ENCODE measurements around the gene OBP2B.

The OBP2B gene

DNA sequence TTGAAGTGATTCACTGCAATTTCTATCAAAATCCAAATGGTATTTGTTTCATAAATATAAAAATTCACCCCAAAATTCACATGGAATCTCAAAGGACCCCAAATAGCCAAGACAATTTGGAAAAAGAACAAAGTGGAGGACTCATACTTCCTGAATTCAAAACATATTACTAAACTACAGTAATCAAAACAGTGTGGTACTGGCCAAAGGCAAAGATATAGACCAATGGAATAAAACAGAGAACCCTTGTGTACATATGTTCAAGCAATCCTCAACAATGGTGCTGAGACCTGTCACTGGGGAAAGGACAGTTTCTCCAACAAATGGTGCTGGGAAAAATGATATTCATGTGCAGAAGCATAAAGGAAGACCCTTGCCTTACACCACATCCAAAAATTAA lies 14.0 kb downstream of the OBP2B start:
- no peak overlapping the region for H3K27ac ChIP-seq (ENCODE audit: low read depth, low read length)
- H3K4me3 ChIP-seq (ENCODE audit: low read length), result no peak overlapping the region
- no peaks in the 10 kb centered on the region for H3K36me3 ChIP-seq (ENCODE audit: insufficient read depth, low read length)
- no peaks in the 10 kb centered on the region for H3K9me3 ChIP-seq (ENCODE audit: insufficient read depth, low read depth, low read length)
- H3K9ac ChIP-seq (ENCODE audit: low read depth, low read length), result no peak overlapping the region
- H3K27me3 ChIP-seq (ENCODE audit: insufficient read depth, low read length), result peaks cover 17% of the 10 kb centered on the region
- no peaks in the 10 kb centered on the region for H3K4me1 ChIP-seq (ENCODE audit: insufficient read depth, low read length)

- H3K36me3 ChIP-seq (ENCODE audit: insufficient read depth, low read length), result no peaks in the 10 kb centered on the region
- H3K9ac ChIP-seq (ENCODE audit: low read depth, low read length), result no peak overlapping the region
- H3K4me3 ChIP-seq (ENCODE audit: low read length), result no peak overlapping the region
- H3K27ac ChIP-seq (ENCODE audit: low read depth, low read length), result no peak overlapping the region
- WGBS, result 86% methylated on average over 4 of the region's 4 CpGs
- H3K27me3 ChIP-seq (ENCODE audit: insufficient read depth, low read length), result peaks cover 20% of the 10 kb centered on the region
- no peaks in the 10 kb centered on the region for H3K9me3 ChIP-seq (ENCODE audit: insufficient read depth, low read depth, low read length)
- H3K4me1 ChIP-seq (ENCODE audit: insufficient read depth, low read length), result no peaks in the 10 kb centered on the region
These were observed 14.5 kb downstream of the OBP2B start for GRCh38 chr9:133194597-133194996.

GRCh38 chr9:133191989-133192388 lies 17.1 kb downstream of the OBP2B start:
- H3K27ac ChIP-seq (ENCODE audit: low read depth, low read length), result no peak overlapping the region
- no peaks in the 10 kb centered on the region for H3K9me3 ChIP-seq (ENCODE audit: insufficient read depth, low read depth, low read length)
- H3K27me3 ChIP-seq (ENCODE audit: insufficient read depth, low read length), result peaks cover 29% of the 10 kb centered on the region
- no peaks in the 10 kb centered on the region for H3K4me1 ChIP-seq (ENCODE audit: insufficient read depth, low read length)
- no peak overlapping the region for H3K9ac ChIP-seq (ENCODE audit: low read depth, low read length)
- no peak overlapping the region for H3K4me3 ChIP-seq (ENCODE audit: low read length)
- WGBS, result 72% methylated on average over 7 of the region's 7 CpGs
- no peaks in the 10 kb centered on the region for H3K36me3 ChIP-seq (ENCODE audit: insufficient read depth, low read length)

- no peaks in the 10 kb centered on the region for H3K4me1 ChIP-seq (ENCODE audit: insufficient read depth, low read length)
- peaks cover 28% of the 10 kb centered on the region for H3K27me3 ChIP-seq (ENCODE audit: insufficient read depth, low read length)
- H3K27ac ChIP-seq (ENCODE audit: low read depth, low read length), result no peak overlapping the region
- WGBS, result 89% methylated on average over 8 of the region's 8 CpGs
- H3K9me3 ChIP-seq (ENCODE audit: insufficient read depth, low read depth, low read length), result no peaks in the 10 kb centered on the region
- H3K36me3 ChIP-seq (ENCODE audit: insufficient read depth, low read length), result no peaks in the 10 kb centered on the region
- no peak overlapping the region for H3K4me3 ChIP-seq (ENCODE audit: low read length)
- H3K9ac ChIP-seq (ENCODE audit: low read depth, low read length), result no peak overlapping the region
These were observed 19.2 kb downstream of the OBP2B start for GRCh38 chr9:133189826-133190225.

- Histone ChIP-seq H3K27ac (ENCODE audit: low read depth, low read length) (no peak overlapping the region), H3K36me3 (ENCODE audit: insufficient read depth, low read length) (no peaks in the 10 kb centered on the region), H3K9me3 (ENCODE audit: insufficient read depth, low read depth, low read length) (no peaks in the 10 kb centered on the region), H3K4me1 (ENCODE audit: insufficient read depth, low read length) (no peaks in the 10 kb centered on the region), H3K27me3 (ENCODE audit: insufficient read depth, low read length) (peaks cover 20% of the 10 kb centered on the region), H3K9ac (ENCODE audit: low read depth, low read length) (no peak overlapping the region), H3K4me3 (ENCODE audit: low read length) (no peak overlapping the region)
- 84% methylated on average over 7 of the region's 7 CpGs for WGBS
These were observed 20.2 kb downstream of the OBP2B start for GRCh38 chr9:133188843-133189180.

- H3K4me1 ChIP-seq (ENCODE audit: insufficient read depth, low read length), result no peaks in the 10 kb centered on the region
- no peaks in the 10 kb centered on the region for H3K9me3 ChIP-seq (ENCODE audit: insufficient read depth, low read depth, low read length)
- no peaks in the 10 kb centered on the region for H3K36me3 ChIP-seq (ENCODE audit: insufficient read depth, low read length)
- H3K27ac ChIP-seq (ENCODE audit: low read depth, low read length), result no peak overlapping the region
- 52% methylated on average over 21 of the region's 21 CpGs for WGBS
- no peak overlapping the region for H3K4me3 ChIP-seq (ENCODE audit: low read length)
- H3K9ac ChIP-seq (ENCODE audit: low read depth, low read length), result no peak overlapping the region
- peaks cover 23% of the 10 kb centered on the region for H3K27me3 ChIP-seq (ENCODE audit: insufficient read depth, low read length)
These were observed 20.8 kb downstream of the OBP2B start for GRCh38 chr9:133188006-133188842.

GRCh38 chr9:133187561-133188005 lies 21.5 kb downstream of the OBP2B start:
- Histone ChIP-seq H3K27ac (ENCODE audit: low read depth, low read length) (no peak overlapping the region), H3K4me3 (ENCODE audit: low read length) (no peak overlapping the region), H3K4me1 (ENCODE audit: insufficient read depth, low read length) (no peaks in the 10 kb centered on the region), H3K36me3 (ENCODE audit: insufficient read depth, low read length) (no peaks in the 10 kb centered on the region), H3K9me3 (ENCODE audit: insufficient read depth, low read depth, low read length) (no peaks in the 10 kb centered on the region), H3K9ac (ENCODE audit: low read depth, low read length) (no peak overlapping the region), H3K27me3 (ENCODE audit: insufficient read depth, low read length) (peaks cover 28% of the 10 kb centered on the region)
- WGBS, result 90% methylated on average over 10 of the region's 10 CpGs

DNA sequence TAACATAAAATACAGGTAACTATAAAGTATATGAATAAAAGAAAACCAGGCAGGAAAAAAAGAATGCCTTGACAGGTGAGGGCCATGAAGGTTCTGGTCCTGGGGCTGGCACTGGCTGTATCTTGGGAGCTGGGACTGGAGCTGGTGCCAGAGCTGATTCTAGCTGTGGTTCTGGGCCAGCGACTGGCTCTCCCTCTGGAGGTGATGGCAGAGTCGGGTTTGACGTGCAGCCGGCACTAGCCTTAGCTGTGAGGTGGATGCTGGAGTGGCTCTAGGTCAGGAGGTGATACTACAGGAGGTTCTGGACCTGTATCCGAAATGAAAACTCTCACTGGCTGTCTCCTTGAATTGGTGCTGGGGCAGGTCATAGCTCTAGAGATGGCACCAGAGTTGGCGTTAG lies 22.3 kb downstream of the OBP2B start:
- Histone ChIP-seq H3K4me1 (ENCODE audit: insufficient read depth, low read length) (no peaks in the 10 kb centered on the region), H3K9me3 (ENCODE audit: insufficient read depth, low read depth, low read length) (no peaks in the 10 kb centered on the region), H3K27me3 (ENCODE audit: insufficient read depth, low read length) (peaks cover 31% of the 10 kb centered on the region), H3K4me3 (ENCODE audit: low read length) (no peak overlapping the region), H3K27ac (ENCODE audit: low read depth, low read length) (no peak overlapping the region), H3K9ac (ENCODE audit: low read depth, low read length) (no peak overlapping the region), H3K36me3 (ENCODE audit: insufficient read depth, low read length) (no peaks in the 10 kb centered on the region)
- 83% methylated on average over 6 of the region's 6 CpGs for WGBS

DNA sequence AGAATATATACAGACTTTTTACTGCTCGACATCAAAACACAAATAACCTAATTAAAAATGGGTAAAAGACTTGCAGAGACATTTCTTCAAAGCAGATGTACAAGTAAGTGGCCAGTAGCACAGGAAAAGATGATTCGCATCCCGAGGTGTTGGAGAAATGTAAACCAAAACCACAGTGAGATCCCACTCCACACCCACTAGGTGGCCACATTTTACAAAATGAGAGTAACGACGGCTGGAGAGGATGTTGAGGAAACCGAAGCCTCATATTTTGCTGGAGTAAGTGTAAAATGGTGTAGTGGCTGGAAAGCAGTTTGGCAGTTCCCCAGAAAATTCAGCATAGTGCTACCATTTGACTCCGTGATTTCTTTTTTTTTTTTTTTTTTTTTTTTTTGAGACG lies 24.1 kb downstream of the OBP2B start:
- no peaks in the 10 kb centered on the region for H3K9me3 ChIP-seq (ENCODE audit: insufficient read depth, low read depth, low read length)
- no peaks in the 10 kb centered on the region for H3K4me1 ChIP-seq (ENCODE audit: insufficient read depth, low read length)
- H3K36me3 ChIP-seq (ENCODE audit: insufficient read depth, low read length), result no peaks in the 10 kb centered on the region
- no peak overlapping the region for H3K27ac ChIP-seq (ENCODE audit: low read depth, low read length)
- H3K4me3 ChIP-seq (ENCODE audit: low read length), result no peak overlapping the region
- H3K9ac ChIP-seq (ENCODE audit: low read depth, low read length), result no peak overlapping the region
- WGBS, result 44% methylated on average over 6 of the region's 8 CpGs
- H3K27me3 ChIP-seq (ENCODE audit: insufficient read depth, low read length), result peaks cover 31% of the 10 kb centered on the region

DNA sequence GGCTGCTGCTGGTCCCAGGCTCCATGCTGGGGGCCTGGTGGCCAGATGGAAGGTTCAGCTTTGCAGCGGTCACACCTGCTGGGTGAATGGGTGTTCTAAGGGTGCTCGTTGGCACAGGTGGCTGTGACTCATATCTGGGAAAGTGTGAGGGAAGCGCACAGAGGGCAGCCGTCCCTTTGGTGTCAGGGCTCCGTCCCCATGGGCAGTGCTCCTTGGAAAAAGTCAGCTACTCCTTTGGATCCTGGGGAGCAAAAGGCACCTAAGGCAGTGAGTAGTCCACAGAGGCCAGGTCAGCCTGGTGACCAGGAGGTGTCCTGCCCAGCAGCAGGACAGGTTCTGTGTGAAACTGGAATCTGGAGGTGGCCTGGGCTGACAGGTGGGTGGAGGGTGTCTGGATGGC lies 26.9 kb downstream of the OBP2B start:
- WGBS, result 79% methylated on average over 5 of the region's 5 CpGs
- Histone ChIP-seq H3K9ac (ENCODE audit: low read depth, low read length) (no peak overlapping the region), H3K9me3 (ENCODE audit: insufficient read depth, low read depth, low read length) (no peaks in the 10 kb centered on the region), H3K27me3 (ENCODE audit: insufficient read depth, low read length) (peaks cover 17% of the 10 kb centered on the region), H3K36me3 (ENCODE audit: insufficient read depth, low read length) (no peaks in the 10 kb centered on the region), H3K4me3 (ENCODE audit: low read length) (no peak overlapping the region), H3K27ac (ENCODE audit: low read depth, low read length) (no peak overlapping the region), H3K4me1 (ENCODE audit: insufficient read depth, low read length) (no peaks in the 10 kb centered on the region)

- Histone ChIP-seq H3K27me3 (ENCODE audit: insufficient read depth, low read length) (peaks cover 11% of the 10 kb centered on the region), H3K9me3 (ENCODE audit: insufficient read depth, low read depth, low read length) (no peaks in the 10 kb centered on the region), H3K9ac (ENCODE audit: low read depth, low read length) (no peak overlapping the region), H3K4me1 (ENCODE audit: insufficient read depth, low read length) (no peaks in the 10 kb centered on the region), H3K36me3 (ENCODE audit: insufficient read depth, low read length) (no peaks in the 10 kb centered on the region), H3K4me3 (ENCODE audit: low read length) (no peak overlapping the region), H3K27ac (ENCODE audit: low read depth, low read length) (no peak overlapping the region)
- WGBS, result 89% methylated on average over 3 of the region's 3 CpGs
These were observed 27.5 kb downstream of the OBP2B start for GRCh38 chr9:133181561-133181960.

DNA sequence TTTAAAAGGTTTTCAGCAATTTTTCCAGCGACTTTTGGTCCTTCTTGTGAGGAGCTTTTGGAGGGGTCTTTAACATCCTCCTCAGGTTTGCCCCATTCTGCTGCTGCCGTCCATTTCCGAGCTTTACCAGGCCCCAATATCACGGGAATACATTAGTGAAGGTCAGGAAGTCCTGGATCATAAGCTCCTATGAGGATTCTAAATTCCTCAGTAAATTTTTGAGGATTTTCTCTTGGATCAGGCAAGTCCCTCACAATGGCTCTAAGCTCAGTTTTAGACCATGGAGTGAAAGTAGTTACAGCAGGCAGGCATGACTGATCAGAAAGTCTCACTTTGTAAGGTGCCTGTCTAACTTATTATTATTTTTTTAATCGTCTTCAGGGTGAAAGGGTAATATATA lies 28.1 kb downstream of the OBP2B start:
- Histone ChIP-seq H3K36me3 (ENCODE audit: insufficient read depth, low read length) (no peaks in the 10 kb centered on the region), H3K4me1 (ENCODE audit: insufficient read depth, low read length) (no peaks in the 10 kb centered on the region), H3K27ac (ENCODE audit: low read depth, low read length) (no peak overlapping the region), H3K9me3 (ENCODE audit: insufficient read depth, low read depth, low read length) (no peaks in the 10 kb centered on the region), H3K27me3 (ENCODE audit: insufficient read depth, low read length) (peaks cover 11% of the 10 kb centered on the region), H3K9ac (ENCODE audit: low read depth, low read length) (no peak overlapping the region), H3K4me3 (ENCODE audit: low read length) (no peak overlapping the region)
- 88% methylated on average over 4 of the region's 5 CpGs for WGBS

All from HUES64 (cell line).